Panc1 (cell line): Measurements from ENCODE around the gene DLGAP1. TPM values are rescaled to one million over a fixed set of nuclear protein-coding genes. Genes with fewer than 3 reads are reported as not detected.

Experiments used
- ATAC-seq: fragments of 200-7000 bp; cut with Tn5 transposase; 2 replicates; pipeline ENCODE4 v1.9.1; 2020; ENCODE audit warnings: mild to moderate bottlenecking, moderate library complexity
- BruUV-seq: library from RNA; stranded (reverse); fragments of 400-500 nt; replicated peaks from 2 replicates; lab custom pipeline; 2021; lab: Mats Ljungman, UMichigan
- CTCF ChIA-PET: fragments of 300-600 bp; sonication (Branson Sonifier 250); formaldehyde crosslinking; loops from one replicate; lab custom pipeline; 2022; ENCODE audit warnings: antibody characterized with exemption; lab: Charles Lee
- POLR2A ChIA-PET: fragments of 300-600 bp; sonication (Branson Sonifier 250); formaldehyde crosslinking; loops from one replicate; lab custom pipeline; 2022; ENCODE audit warnings: antibody characterized with exemption; lab: Charles Lee
- DNase-seq: peaks from one replicate; pipeline ENCODE4 v3.0.0-alpha.2; 2010; ENCODE audit warnings: low read depth, low spot score
- H3K27ac ChIP-seq: 2 replicates; pipeline ENCODE4 v1.5.1; 2011; ENCODE audit warnings: mild to moderate bottlenecking, low read length, inconsistent platforms
- H3K27me3 ChIP-seq: fragments of 200-500 bp; sonication (Bioruptor generic); 2 replicates; pipeline ENCODE4 v1.6.0; 2014; ENCODE audit warnings: low read length, inconsistent platforms; ENCODE audit not compliant: control insufficient read depth, insufficient read depth
- H3K36me3 ChIP-seq: fragments of 200-500 bp; sonication (Bioruptor generic); 2 replicates; pipeline ENCODE4 v1.5.1; 2014; ENCODE audit warnings: inconsistent platforms, mild to moderate bottlenecking, low read length, moderate library complexity; ENCODE audit not compliant: control insufficient read depth, insufficient read depth
- H3K4me1 ChIP-seq: 2 replicates; pipeline ENCODE4 v1.5.1; 2011; ENCODE audit warnings: inconsistent platforms, mild to moderate bottlenecking, low read length, moderate library complexity; ENCODE audit not compliant: control insufficient read depth, insufficient read depth
- H3K4me3 ChIP-seq, 2 experiments: 2 replicates each; pipeline ENCODE4 v1.5.1; 2011 to 2012; ENCODE audit warnings: low read depth in 2 of 2, low read length in 2 of 2, mild to moderate bottlenecking in 2 of 2, inconsistent platforms in 1 of 2, moderate library complexity in 1 of 2
- H3K9me3 ChIP-seq: fragments of 200-500 bp; sonication (Bioruptor generic); 2 replicates; pipeline ENCODE4 v1.5.1; 2014; ENCODE audit warnings: low read depth, mild to moderate bottlenecking, inconsistent platforms, low read length, moderate library complexity; ENCODE audit not compliant: control insufficient read depth, insufficient read depth
- POLR2AphosphoS5 ChIP-seq: IDR thresholded peaks from 2 replicates; pipeline ENCODE4 v1.6.1; 2012; ENCODE audit warnings: mild to moderate bottlenecking, low read depth, low read length, moderate library complexity
- SIN3A ChIP-seq: IDR thresholded peaks from 2 replicates; pipeline ENCODE4 v1.6.1; 2012; ENCODE audit warnings: low read depth, mild to moderate bottlenecking, low read length, moderate library complexity, borderline replicate concordance; ENCODE audit not compliant: insufficient read depth
- TCF7L2 ChIP-seq: IDR thresholded peaks from 2 replicates; pipeline ENCODE4 v1.6.1; 2011; ENCODE audit warnings: mild to moderate bottlenecking, low read depth, low read length, inconsistent platforms
- in situ Hi-C: cut with HindIII; loops from 2 replicates; pipeline ENCODE4 v1.10.0; 2016; ENCODE audit warnings: low sequenced_read_pairs, low pct_unique_long_range_greater_than_20kb
- intact Hi-C: fragments of 100-400 bp; cut with micrococcal nuclease; formaldehyde crosslinking; loops from one replicate; pipeline ENCODE4 v1.10.0; 2022; ENCODE audit not compliant: unreplicated experiment
- total RNA-seq: library from RNA; stranded (reverse); gene quantifications from one replicate; pipeline ENCODE4 v1.2.1, GENCODE V29; 2021; ENCODE audit not compliant: unreplicated experiment
- TF ChIP-seq, protein P1 (sequence below): fragments of 450-650 bp; IDR thresholded peaks from 2 replicates; pipeline ENCODE4 v1.5.1; 2017; ENCODE audit warnings: mild to moderate bottlenecking
- TF ChIP-seq, protein P2 (sequence below), 2 experiments: IDR thresholded peaks; 2 replicates each; pipeline ENCODE4 v1.6.1; 2011 to 2012; ENCODE audit warnings: low read depth in 2 of 2, control low read depth in 1 of 2, low read length in 1 of 2, mild to moderate bottlenecking in 1 of 2, moderate library complexity in 1 of 2; ENCODE audit not compliant: insufficient read depth in 1 of 2

The DLGAP1 gene
- total RNA-seq, 1 experiment from 2014 or later: 1.8 TPM

DNA sequence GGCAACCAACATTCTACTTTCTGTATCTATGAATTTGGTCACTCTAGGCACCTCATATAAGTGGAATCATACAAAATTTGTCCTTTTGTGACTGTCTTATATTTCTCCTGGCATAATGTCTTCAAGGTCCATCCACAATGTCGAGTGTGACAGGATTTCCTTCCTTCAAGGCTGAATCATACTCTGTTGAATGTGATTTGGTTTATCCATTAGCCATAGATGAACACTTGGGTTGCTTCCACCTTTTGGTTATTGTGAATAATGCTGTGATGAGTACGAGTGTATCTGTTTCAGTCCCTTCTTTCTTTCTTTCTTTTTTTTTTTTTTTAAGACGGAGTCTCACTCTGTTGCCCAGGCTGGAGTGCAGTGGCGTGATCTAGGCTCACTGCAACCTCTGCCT, 693.8 kb downstream of the DLGAP1 start:
- no peak for DNase-seq
- peaks cover 6% of the 10 kb centered on the region; the same call in 1 of the 2 replicates for H3K9me3 ChIP-seq
- CTCF ChIA-PET: no interaction called here
- no peak overlapping the region for H3K27ac ChIP-seq
- POLR2A ChIA-PET: no interaction called here
- H3K36me3 ChIP-seq: no peaks in the 10 kb centered on the region
- H3K4me1 ChIP-seq: no peaks in the 10 kb centered on the region
- no peak for ATAC-seq
- no TSS peak for BruUV-seq
- in situ Hi-C loops: no loop called here
- H3K27me3 ChIP-seq: no peaks in the 10 kb centered on the region
- H3K4me3 ChIP-seq: no peak overlapping the region
- intact Hi-C loops: no loop called here
- TF ChIP-seq, protein P1, sequence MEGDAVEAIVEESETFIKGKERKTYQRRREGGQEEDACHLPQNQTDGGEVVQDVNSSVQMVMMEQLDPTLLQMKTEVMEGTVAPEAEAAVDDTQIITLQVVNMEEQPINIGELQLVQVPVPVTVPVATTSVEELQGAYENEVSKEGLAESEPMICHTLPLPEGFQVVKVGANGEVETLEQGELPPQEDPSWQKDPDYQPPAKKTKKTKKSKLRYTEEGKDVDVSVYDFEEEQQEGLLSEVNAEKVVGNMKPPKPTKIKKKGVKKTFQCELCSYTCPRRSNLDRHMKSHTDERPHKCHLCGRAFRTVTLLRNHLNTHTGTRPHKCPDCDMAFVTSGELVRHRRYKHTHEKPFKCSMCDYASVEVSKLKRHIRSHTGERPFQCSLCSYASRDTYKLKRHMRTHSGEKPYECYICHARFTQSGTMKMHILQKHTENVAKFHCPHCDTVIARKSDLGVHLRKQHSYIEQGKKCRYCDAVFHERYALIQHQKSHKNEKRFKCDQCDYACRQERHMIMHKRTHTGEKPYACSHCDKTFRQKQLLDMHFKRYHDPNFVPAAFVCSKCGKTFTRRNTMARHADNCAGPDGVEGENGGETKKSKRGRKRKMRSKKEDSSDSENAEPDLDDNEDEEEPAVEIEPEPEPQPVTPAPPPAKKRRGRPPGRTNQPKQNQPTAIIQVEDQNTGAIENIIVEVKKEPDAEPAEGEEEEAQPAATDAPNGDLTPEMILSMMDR: no peak
- TF ChIP-seq TCF7L2 (no peak), SIN3A (no peak), POLR2AphosphoS5 (no peak)
- TF ChIP-seq, protein P2, sequence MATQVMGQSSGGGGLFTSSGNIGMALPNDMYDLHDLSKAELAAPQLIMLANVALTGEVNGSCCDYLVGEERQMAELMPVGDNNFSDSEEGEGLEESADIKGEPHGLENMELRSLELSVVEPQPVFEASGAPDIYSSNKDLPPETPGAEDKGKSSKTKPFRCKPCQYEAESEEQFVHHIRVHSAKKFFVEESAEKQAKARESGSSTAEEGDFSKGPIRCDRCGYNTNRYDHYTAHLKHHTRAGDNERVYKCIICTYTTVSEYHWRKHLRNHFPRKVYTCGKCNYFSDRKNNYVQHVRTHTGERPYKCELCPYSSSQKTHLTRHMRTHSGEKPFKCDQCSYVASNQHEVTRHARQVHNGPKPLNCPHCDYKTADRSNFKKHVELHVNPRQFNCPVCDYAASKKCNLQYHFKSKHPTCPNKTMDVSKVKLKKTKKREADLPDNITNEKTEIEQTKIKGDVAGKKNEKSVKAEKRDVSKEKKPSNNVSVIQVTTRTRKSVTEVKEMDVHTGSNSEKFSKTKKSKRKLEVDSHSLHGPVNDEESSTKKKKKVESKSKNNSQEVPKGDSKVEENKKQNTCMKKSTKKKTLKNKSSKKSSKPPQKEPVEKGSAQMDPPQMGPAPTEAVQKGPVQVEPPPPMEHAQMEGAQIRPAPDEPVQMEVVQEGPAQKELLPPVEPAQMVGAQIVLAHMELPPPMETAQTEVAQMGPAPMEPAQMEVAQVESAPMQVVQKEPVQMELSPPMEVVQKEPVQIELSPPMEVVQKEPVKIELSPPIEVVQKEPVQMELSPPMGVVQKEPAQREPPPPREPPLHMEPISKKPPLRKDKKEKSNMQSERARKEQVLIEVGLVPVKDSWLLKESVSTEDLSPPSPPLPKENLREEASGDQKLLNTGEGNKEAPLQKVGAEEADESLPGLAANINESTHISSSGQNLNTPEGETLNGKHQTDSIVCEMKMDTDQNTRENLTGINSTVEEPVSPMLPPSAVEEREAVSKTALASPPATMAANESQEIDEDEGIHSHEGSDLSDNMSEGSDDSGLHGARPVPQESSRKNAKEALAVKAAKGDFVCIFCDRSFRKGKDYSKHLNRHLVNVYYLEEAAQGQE (IDR thresholded peaks at IDR 0.05; ENCODE audit: insufficient read depth in 1 of 2, low read depth in 2 of 2, low read length in 1 of 2): no peak

DNA sequence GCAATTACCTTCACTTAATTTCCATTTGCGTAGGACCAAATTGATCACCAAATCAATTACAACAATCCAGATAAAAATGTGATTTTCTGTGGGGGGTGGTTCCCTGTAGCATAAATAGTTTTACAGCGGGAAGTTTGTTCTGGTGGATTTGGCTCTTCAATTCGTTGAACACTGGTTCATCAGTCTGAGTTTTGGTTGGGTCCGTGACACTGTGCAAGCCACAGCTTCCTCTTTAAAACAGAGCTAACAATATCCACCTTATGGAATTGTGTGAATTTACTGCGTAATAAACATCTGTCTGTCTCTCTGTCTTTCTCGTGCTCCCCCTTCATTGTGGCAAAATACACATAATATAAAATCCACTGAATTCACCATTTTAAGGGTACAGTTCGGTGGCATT, 694.4 kb downstream of the DLGAP1 start:
- intact Hi-C loops: no loop called here
- no peaks in the 10 kb centered on the region for H3K36me3 ChIP-seq
- ChIA-PET POLR2A (no interaction called here), CTCF (no interaction called here)
- H3K27ac ChIP-seq: no peak overlapping the region
- ATAC-seq (no peak), DNase-seq (no peak)
- no TSS peak for BruUV-seq
- H3K4me1 ChIP-seq: no peaks in the 10 kb centered on the region
- no peaks in the 10 kb centered on the region for H3K27me3 ChIP-seq
- in situ Hi-C loops: no loop called here
- no peak overlapping the region for H3K4me3 ChIP-seq
- no peak for TF ChIP-seq SIN3A
- no peak for TF ChIP-seq POLR2AphosphoS5
- TF ChIP-seq, protein P1: no peak
- TF ChIP-seq, protein P2 (IDR thresholded peaks at IDR 0.05; ENCODE audit: insufficient read depth in 1 of 2, low read depth in 2 of 2, low read length in 1 of 2): no peak
- H3K9me3 ChIP-seq: peaks cover under 1% of the 10 kb centered on the region; the same call in 1 of the 2 replicates
